DOHH2 (cell line): ENCODE data around the gene UGT3A1.

Experiments used
- H3F3A ChIP-seq: fragments of 200-600 bp; sonication (generic), shearing (Covaris generic); 2 replicates; pipeline ENCODE4 v1.6.0; 2016; ENCODE audit warnings: antibody characterized with exemption, mild to moderate bottlenecking; ENCODE audit not compliant: control insufficient read depth, insufficient read depth
- H3K27ac ChIP-seq: fragments of 200-600 bp; sonication (generic); 2 replicates; pipeline ENCODE4 v1.5.1; 2014; ENCODE audit warnings: low read depth, mild to moderate bottlenecking, low read length, moderate library complexity
- H3K27me3 ChIP-seq: fragments of 200-600 bp; sonication (generic); 2 replicates; pipeline ENCODE4 v1.6.1; 2014; ENCODE audit warnings: mild to moderate bottlenecking, low read length, mixed read lengths; ENCODE audit not compliant: control insufficient read depth
- H3K36me3 ChIP-seq: fragments of 200-600 bp; sonication (generic); 2 replicates; pipeline ENCODE4 v1.6.1; 2014; ENCODE audit warnings: mild to moderate bottlenecking, low read length, moderate library complexity, mixed read lengths; ENCODE audit not compliant: control insufficient read depth
- H3K4me1 ChIP-seq: fragments of 200-600 bp; sonication (generic); 2 replicates; pipeline ENCODE4 v1.6.1; 2014; ENCODE audit warnings: mild to moderate bottlenecking, low read length, mixed read lengths; ENCODE audit not compliant: control insufficient read depth
- H3K4me2 ChIP-seq: fragments of 200-600 bp; sonication (generic); 2 replicates; pipeline ENCODE4 v1.6.0; 2014; ENCODE audit warnings: mild to moderate bottlenecking, low read length, moderate library complexity
- H3K4me3 ChIP-seq: fragments of 200-600 bp; sonication (generic); 2 replicates; pipeline ENCODE4 v1.5.1; 2014; ENCODE audit warnings: mild to moderate bottlenecking, low read length, mixed read lengths
- H3K79me2 ChIP-seq: fragments of 200-600 bp; sonication (generic); 2 replicates; pipeline ENCODE4 v1.6.1; 2014; ENCODE audit warnings: mild to moderate bottlenecking, low read length, mixed read lengths; ENCODE audit not compliant: control insufficient read depth
- H3K9me2 ChIP-seq: fragments of 200-600 bp; sonication (generic); replicated peaks from 2 replicates; pipeline ENCODE4 v1.6.1; 2014; ENCODE audit warnings: mild to moderate bottlenecking, low read length, mixed read lengths; ENCODE audit not compliant: control insufficient read depth
- H3K9me3 ChIP-seq: fragments of 200-600 bp; sonication (generic); 2 replicates; pipeline ENCODE4 v1.6.1; 2014; ENCODE audit warnings: antibody characterized with exemption, low read length, mixed read lengths; ENCODE audit not compliant: control insufficient read depth, insufficient read depth
- H4K20me1 ChIP-seq: fragments of 200-600 bp; sonication (generic); 2 replicates; pipeline ENCODE4 v1.6.0; 2014; ENCODE audit warnings: low read depth, mild to moderate bottlenecking, antibody characterized with exemption, low read length, moderate library complexity; ENCODE audit not compliant: control insufficient read depth, insufficient read depth
- CTCF ChIP-seq: fragments of 200-600 bp; sonication (generic); IDR thresholded peaks from one replicate; pipeline ENCODE4 v1.5.1; 2014; ENCODE audit warnings: antibody characterized with exemption, mild to moderate bottlenecking, low read depth, low read length; ENCODE audit not compliant: poor library complexity, severe bottlenecking
- EZH2phosphoT487 ChIP-seq: fragments of 200-600 bp; sonication (generic); IDR thresholded peaks from 2 replicates; pipeline ENCODE4 v1.6.1; 2017; ENCODE audit warnings: borderline replicate concordance, mild to moderate bottlenecking, antibody characterized with exemption, low read length, moderate library complexity, mixed read lengths

UGT3A1 gene

GRCh38 chr5:35908228-35908627, 83.0 kb downstream of the UGT3A1 start:
- Histone ChIP-seq H3K9me2 (no peaks in the 10 kb centered on the region), H3K79me2 (no peaks in the 10 kb centered on the region), H3K4me3 (peak overlapping the region; percentile 54), H3K9me3 (peaks cover 23% of the 10 kb centered on the region), H3K36me3 (peaks cover 32% of the 10 kb centered on the region), H3K4me2 (peak overlapping the region; percentile 68), H3F3A (peaks cover 30% of the 10 kb centered on the region), H3K4me1 (peaks cover 73% of the 10 kb centered on the region), H4K20me1 (no peaks in the 10 kb centered on the region), H3K27ac (peak overlapping the region; percentile 91), H3K27me3 (no peaks in the 10 kb centered on the region)
- TF ChIP-seq CTCF (no peak), EZH2phosphoT487 (no peak)

GRCh38 chr5:35904443-35905132, 86.6 kb downstream of the UGT3A1 start:
- peaks cover 30% of the 10 kb centered on the region for H3F3A ChIP-seq
- H3K4me3 ChIP-seq, result peak overlapping the region; percentile 48
- H4K20me1 ChIP-seq, result no peaks in the 10 kb centered on the region
- H3K4me1 ChIP-seq, result peaks cover 100% of the 10 kb centered on the region
- H3K9me2 ChIP-seq, result no peaks in the 10 kb centered on the region
- H3K27ac ChIP-seq, result peak overlapping the region; percentile 91
- H3K36me3 ChIP-seq, result peaks cover 23% of the 10 kb centered on the region
- H3K9me3 ChIP-seq, result peaks cover 3% of the 10 kb centered on the region; the same call in 1 of the 2 replicates
- H3K79me2 ChIP-seq, result no peaks in the 10 kb centered on the region
- H3K27me3 ChIP-seq, result no peaks in the 10 kb centered on the region
- peak overlapping the region; percentile 72 for H3K4me2 ChIP-seq
- TF ChIP-seq CTCF (no peak), EZH2phosphoT487 (no peak)

GRCh38 chr5:35903631-35904203, 87.5 kb downstream of the UGT3A1 start:
- Histone ChIP-seq H3K9me3 (peaks cover 3% of the 10 kb centered on the region; the same call in 1 of the 2 replicates), H3F3A (peaks cover 30% of the 10 kb centered on the region), H3K4me1 (peaks cover 100% of the 10 kb centered on the region), H3K27ac (peak overlapping the region; percentile 91), H3K4me2 (peak overlapping the region; percentile 72), H3K27me3 (no peaks in the 10 kb centered on the region), H3K36me3 (peaks cover 19% of the 10 kb centered on the region), H3K9me2 (no peaks in the 10 kb centered on the region), H4K20me1 (no peaks in the 10 kb centered on the region), H3K4me3 (peak overlapping the region; percentile 48), H3K79me2 (no peaks in the 10 kb centered on the region)
- TF ChIP-seq CTCF, result no peak
- TF ChIP-seq EZH2phosphoT487, result no peak
